ENCODE data around the gene C1QTNF8. TPM values are rescaled to one million over a fixed set of nuclear protein-coding genes. Genes with fewer than 3 reads are reported as not detected.

Gene C1QTNF8
- total RNA-seq, 1 donor from 2014 or later, result not detected

GRCh38 chr16:1078579-1079021 is 17.4 kb downstream of the C1QTNF8 start:
- DNase-seq (ENCODE audit: low spot score), result no peak

GRCh38 chr16:1077877-1078578 is 18.0 kb downstream of the C1QTNF8 start:
- no peak for DNase-seq (ENCODE audit: low spot score)

- DNase-seq (ENCODE audit: low spot score), result no peak
Observed at GRCh38 chr16:1076801-1077576, 19.1 kb downstream of the C1QTNF8 start.

- DNase-seq (ENCODE audit: low spot score), result no peak
Observed at GRCh38 chr16:1075546-1075945, 20.5 kb downstream of the C1QTNF8 start.

GRCh38 chr16:1074379-1074649 is 21.7 kb downstream of the C1QTNF8 start:
- DNase-seq (ENCODE audit: low spot score), result no peak

- no peak for DNase-seq (ENCODE audit: low spot score)
Observed at GRCh38 chr16:1073566-1074378, 22.3 kb downstream of the C1QTNF8 start.

- no peak for DNase-seq (ENCODE audit: low spot score)
Observed at GRCh38 chr16:1073262-1073558, 22.8 kb downstream of the C1QTNF8 start.

- no peak for DNase-seq (ENCODE audit: low spot score)
Observed at GRCh38 chr16:1072526-1073261, 23.4 kb downstream of the C1QTNF8 start, which contains the start of gene SSTR5. Gene SSTR5 (plus strand): TSS chr16:1072747. CDS start chr16:1078869, 6,122 bp downstream.

- no peak for DNase-seq (ENCODE audit: low spot score)
Observed at GRCh38 chr16:1071561-1072225, 24.4 kb downstream of the C1QTNF8 start.

- no peak for DNase-seq (ENCODE audit: low spot score)
Observed at GRCh38 chr16:1070864-1071408, 25.1 kb downstream of the C1QTNF8 start.

GRCh38 chr16:1070084-1070863 is 25.8 kb downstream of the C1QTNF8 start:
- DNase-seq (ENCODE audit: low spot score), result no peak

- no peak for DNase-seq (ENCODE audit: low spot score)
Observed at GRCh38 chr16:1069154-1069553, 26.9 kb downstream of the C1QTNF8 start.

- DNase-seq (ENCODE audit: low spot score), result no peak
Observed at GRCh38 chr16:1068451-1068850, 27.6 kb downstream of the C1QTNF8 start.

GRCh38 chr16:1067629-1068028 is 28.4 kb downstream of the C1QTNF8 start:
- DNase-seq (ENCODE audit: low spot score), result no peak

- no peak for DNase-seq (ENCODE audit: low spot score)
Observed at GRCh38 chr16:1066584-1067172, 29.4 kb downstream of the C1QTNF8 start.

- no peak for DNase-seq (ENCODE audit: low spot score)
Observed at GRCh38 chr16:1065469-1066128, 30.4 kb downstream of the C1QTNF8 start.

GRCh38 chr16:1063728-1064127 is 32.3 kb downstream of the C1QTNF8 start:
- no peak for DNase-seq (ENCODE audit: low spot score)

GRCh38 chr16:1062895-1063294 is 33.1 kb downstream of the C1QTNF8 start:
- no peak for DNase-seq (ENCODE audit: low spot score)

All from umbilical cord (tissue), 2 donors.